ENCODE measurements around the gene ARMC6.

DNA sequence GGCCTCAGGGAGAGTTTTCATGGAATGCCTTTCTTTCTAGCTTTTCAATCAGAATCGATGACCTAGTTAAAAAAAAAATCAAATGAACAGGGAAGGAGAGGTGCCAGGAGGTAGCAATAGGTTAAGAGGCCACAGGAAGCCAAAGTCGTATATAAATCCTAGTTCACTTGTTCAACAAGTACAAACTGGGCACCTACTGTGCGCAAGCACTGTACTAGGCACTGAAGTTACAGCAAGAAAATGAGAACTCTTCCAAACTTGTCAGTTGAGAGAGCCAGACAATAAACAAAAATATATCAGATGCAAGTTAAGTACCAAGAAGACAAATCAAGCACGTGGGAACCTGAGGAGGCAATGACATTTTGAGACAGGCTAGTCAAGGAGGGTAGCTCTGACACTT lies 6.2 kb upstream of the ARMC6 start:
- TF ChIP-seq CTCF (IDR thresholded peaks at IDR 0.05) (no peak), POLR2A (IDR thresholded peaks at IDR 0.05) (no peak)

All from gastroesophageal sphincter (tissue), 3 donors.